Loucy (cell line): ENCODE results near the gene SPOCK3.

Experiments
- H2AFZ ChIP-seq: fragments of 200-600 bp; sonication (generic); 2 replicates; pipeline ENCODE4 v1.6.0; 2016; ENCODE audit warnings: antibody characterized with exemption, mild to moderate bottlenecking, low read length, moderate library complexity
- H3F3A ChIP-seq: fragments of 200-600 bp; 2 replicates; pipeline ENCODE4 v1.6.0; 2016; ENCODE audit warnings: antibody characterized with exemption, low read depth, mild to moderate bottlenecking
- H3K27me3 ChIP-seq: fragments of 200-600 bp; sonication (generic); 2 replicates; pipeline ENCODE4 v1.6.1; 2014; ENCODE audit warnings: low read length, mild to moderate bottlenecking; ENCODE audit not compliant: insufficient read depth, poor library complexity, severe bottlenecking
- H3K36me3 ChIP-seq: fragments of 200-600 bp; sonication (generic); 2 replicates; pipeline ENCODE4 v1.6.1; 2016; ENCODE audit warnings: low read length; ENCODE audit not compliant: insufficient read depth
- H3K4me1 ChIP-seq: fragments of 200-600 bp; sonication (generic); 2 replicates; pipeline ENCODE4 v1.5.1; 2014; ENCODE audit warnings: low read length, mild to moderate bottlenecking; ENCODE audit not compliant: insufficient read depth, poor library complexity, severe bottlenecking
- H3K4me2 ChIP-seq: fragments of 200-600 bp; sonication (generic); 2 replicates; pipeline ENCODE4 v1.6.0; 2014; ENCODE audit warnings: antibody characterized with exemption, low read length, low read depth, mild to moderate bottlenecking; ENCODE audit not compliant: poor library complexity, severe bottlenecking
- H3K4me3 ChIP-seq: fragments of 200-600 bp; sonication (generic); 2 replicates; pipeline ENCODE4 v1.5.1; 2014; ENCODE audit warnings: low read length, mild to moderate bottlenecking, mixed read lengths; ENCODE audit not compliant: poor library complexity, severe bottlenecking
- H3K79me2 ChIP-seq: fragments of 200-600 bp; sonication (generic); 2 replicates; pipeline ENCODE4 v1.6.1; 2014; ENCODE audit warnings: low read length; ENCODE audit not compliant: insufficient read depth
- H3K9ac ChIP-seq: fragments of 200-600 bp; sonication (generic); 2 replicates; pipeline ENCODE4 v1.6.0; 2014; ENCODE audit warnings: mild to moderate bottlenecking, low read depth, low read length, moderate library complexity; ENCODE audit not compliant: poor library complexity, severe bottlenecking
- H3K9me2 ChIP-seq: fragments of 200-600 bp; sonication (generic); replicated peaks from 2 replicates; pipeline ENCODE4 v1.6.1; 2016; ENCODE audit warnings: low read depth, low read length, mixed read lengths
- H3K9me3 ChIP-seq: fragments of 200-600 bp; sonication (generic); 2 replicates; pipeline ENCODE4 v1.6.1; 2014; ENCODE audit warnings: mild to moderate bottlenecking, antibody characterized with exemption, low read length, low read depth; ENCODE audit not compliant: insufficient read depth
- H4K20me1 ChIP-seq: fragments of 200-600 bp; sonication (generic); 2 replicates; pipeline ENCODE4 v1.6.0; 2014; ENCODE audit warnings: antibody characterized with exemption, low read length, mild to moderate bottlenecking; ENCODE audit not compliant: insufficient read depth, poor library complexity, severe bottlenecking
- EZH2phosphoT487 ChIP-seq: fragments of 200-600 bp; IDR thresholded peaks from 2 replicates; pipeline ENCODE4 v1.6.1; 2018; ENCODE audit warnings: antibody characterized with exemption, mild to moderate bottlenecking, moderate library complexity, borderline replicate concordance
- TF ChIP-seq, protein P1 (sequence below): fragments of 200-600 bp; sonication (generic); conservative IDR thresholded peaks from 2 replicates; pipeline ENCODE4 v1.5.1; 2014; ENCODE audit warnings: mild to moderate bottlenecking, antibody characterized with exemption, low read length

Gene SPOCK3

DNA sequence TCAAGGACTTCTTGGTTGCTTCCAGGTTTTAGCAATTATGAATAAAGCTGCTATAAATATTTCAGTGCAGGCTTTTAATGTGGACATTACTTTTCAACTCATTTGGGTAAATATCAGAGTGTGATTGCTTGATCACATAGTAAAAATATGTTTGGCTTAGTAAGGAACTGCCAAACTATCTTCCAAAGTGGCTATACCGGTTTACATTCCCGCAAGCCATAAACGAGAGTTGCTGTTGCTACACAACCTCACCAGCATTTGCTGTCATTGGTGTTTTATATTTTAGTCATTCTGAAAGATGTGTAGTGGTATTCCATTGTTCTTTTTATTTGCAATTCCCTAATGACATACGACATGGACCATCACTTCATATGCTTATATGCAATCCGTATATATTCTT is 30.9 kb upstream of the SPOCK3 start:
- no peaks in the 10 kb centered on the region for H3K27me3 ChIP-seq
- TF ChIP-seq, protein P1, sequence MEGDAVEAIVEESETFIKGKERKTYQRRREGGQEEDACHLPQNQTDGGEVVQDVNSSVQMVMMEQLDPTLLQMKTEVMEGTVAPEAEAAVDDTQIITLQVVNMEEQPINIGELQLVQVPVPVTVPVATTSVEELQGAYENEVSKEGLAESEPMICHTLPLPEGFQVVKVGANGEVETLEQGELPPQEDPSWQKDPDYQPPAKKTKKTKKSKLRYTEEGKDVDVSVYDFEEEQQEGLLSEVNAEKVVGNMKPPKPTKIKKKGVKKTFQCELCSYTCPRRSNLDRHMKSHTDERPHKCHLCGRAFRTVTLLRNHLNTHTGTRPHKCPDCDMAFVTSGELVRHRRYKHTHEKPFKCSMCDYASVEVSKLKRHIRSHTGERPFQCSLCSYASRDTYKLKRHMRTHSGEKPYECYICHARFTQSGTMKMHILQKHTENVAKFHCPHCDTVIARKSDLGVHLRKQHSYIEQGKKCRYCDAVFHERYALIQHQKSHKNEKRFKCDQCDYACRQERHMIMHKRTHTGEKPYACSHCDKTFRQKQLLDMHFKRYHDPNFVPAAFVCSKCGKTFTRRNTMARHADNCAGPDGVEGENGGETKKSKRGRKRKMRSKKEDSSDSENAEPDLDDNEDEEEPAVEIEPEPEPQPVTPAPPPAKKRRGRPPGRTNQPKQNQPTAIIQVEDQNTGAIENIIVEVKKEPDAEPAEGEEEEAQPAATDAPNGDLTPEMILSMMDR, result no peak
- no peak for TF ChIP-seq EZH2phosphoT487
- no peaks in the 10 kb centered on the region for H3F3A ChIP-seq
- no peak overlapping the region for H2AFZ ChIP-seq
- no peak overlapping the region for H3K9ac ChIP-seq
- no peaks in the 10 kb centered on the region for H3K9me3 ChIP-seq
- no peaks in the 10 kb centered on the region for H3K4me1 ChIP-seq
- H4K20me1 ChIP-seq, result no peaks in the 10 kb centered on the region
- no peak overlapping the region for H3K4me3 ChIP-seq
- H3K4me2 ChIP-seq, result no peak overlapping the region
- H3K79me2 ChIP-seq, result no peaks in the 10 kb centered on the region
- H3K36me3 ChIP-seq, result no peaks in the 10 kb centered on the region
- no peaks in the 10 kb centered on the region for H3K9me2 ChIP-seq

DNA sequence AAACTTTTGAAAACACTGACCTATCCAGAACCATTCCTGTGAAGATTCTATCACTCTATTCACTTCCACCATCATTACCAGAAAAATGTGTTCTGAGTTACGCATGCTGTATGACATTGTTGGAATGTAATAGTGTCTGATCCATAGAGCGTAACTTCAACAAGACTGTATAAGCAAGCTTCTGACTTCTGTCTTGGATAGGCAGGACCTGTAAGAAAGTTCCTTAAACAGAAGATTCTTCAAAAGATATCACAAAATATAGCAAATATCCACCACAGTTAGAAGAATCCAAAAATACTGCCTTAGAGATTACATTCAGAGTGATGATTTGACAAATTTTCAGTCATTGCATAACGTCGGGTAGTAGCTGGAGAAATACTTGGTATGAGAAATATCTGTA is 14.0 kb upstream of the SPOCK3 start:
- Histone ChIP-seq H4K20me1 (no peaks in the 10 kb centered on the region), H3K36me3 (no peaks in the 10 kb centered on the region), H3F3A (no peaks in the 10 kb centered on the region), H3K9me3 (peaks cover 2% of the 10 kb centered on the region; the same call in 1 of the 2 replicates), H3K79me2 (no peaks in the 10 kb centered on the region), H3K9me2 (no peaks in the 10 kb centered on the region), H3K4me3 (no peak overlapping the region), H3K4me1 (no peaks in the 10 kb centered on the region), H3K4me2 (no peak overlapping the region), H2AFZ (no peak overlapping the region), H3K27me3 (no peaks in the 10 kb centered on the region), H3K9ac (no peak overlapping the region)
- TF ChIP-seq EZH2phosphoT487, result no peak
- TF ChIP-seq, protein P1, result no peak

DNA sequence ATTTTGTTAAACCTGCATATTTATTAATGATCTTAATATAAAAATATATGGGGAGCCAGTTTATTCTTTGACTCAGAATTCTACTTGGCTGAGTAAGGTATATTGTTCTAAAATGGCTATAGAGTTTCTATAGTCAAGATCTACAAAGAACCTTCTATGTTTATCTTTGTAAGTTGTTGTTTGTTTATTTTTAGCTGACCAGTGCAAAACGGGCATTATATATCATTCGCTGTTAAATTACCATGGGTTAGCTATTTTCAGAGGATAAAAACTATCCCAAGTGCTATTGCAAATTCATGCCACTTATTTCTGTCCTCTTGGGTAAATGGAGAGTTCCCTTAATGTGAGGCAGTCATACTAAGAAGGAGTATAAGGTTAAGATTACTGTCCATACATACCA is 5.3 kb upstream of the SPOCK3 start:
- TF ChIP-seq EZH2phosphoT487, result no peak

DNA sequence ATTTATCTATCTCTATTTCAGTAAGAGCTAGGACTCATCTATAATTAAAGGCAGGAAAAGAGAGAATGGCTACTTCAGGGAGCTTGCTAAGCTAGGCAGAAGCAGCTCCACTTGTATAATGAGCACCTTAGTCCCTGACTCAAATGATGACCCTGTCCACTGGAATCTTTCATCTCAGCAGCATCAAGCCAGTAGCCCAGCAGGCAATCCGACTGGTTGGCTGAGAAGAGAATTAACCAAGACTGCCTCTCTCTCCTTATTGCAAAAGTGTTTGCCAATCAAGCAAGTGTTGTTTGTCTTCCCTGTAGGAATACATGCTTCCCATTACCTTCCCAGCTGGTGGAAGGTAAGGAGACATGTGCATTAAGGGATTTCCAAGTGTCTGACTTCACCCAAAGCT is 3.9 kb upstream of the SPOCK3 start:
- H3F3A ChIP-seq, result no peaks in the 10 kb centered on the region
- H3K9me2 ChIP-seq, result no peaks in the 10 kb centered on the region
- H4K20me1 ChIP-seq, result no peaks in the 10 kb centered on the region
- TF ChIP-seq, protein P1, result no peak
- no peak for TF ChIP-seq EZH2phosphoT487
- H3K4me3 ChIP-seq, result no peak overlapping the region
- H3K27me3 ChIP-seq, result no peaks in the 10 kb centered on the region
- H2AFZ ChIP-seq, result no peak overlapping the region
- no peaks in the 10 kb centered on the region for H3K36me3 ChIP-seq
- H3K9ac ChIP-seq, result no peak overlapping the region
- no peaks in the 10 kb centered on the region for H3K9me3 ChIP-seq
- H3K4me1 ChIP-seq, result no peaks in the 10 kb centered on the region
- no peak overlapping the region for H3K4me2 ChIP-seq
- no peaks in the 10 kb centered on the region for H3K79me2 ChIP-seq

More for the DNA sequence above, 5.3 kb upstream of the SPOCK3 start:
- H3K79me2 ChIP-seq, result no peaks in the 10 kb centered on the region
- no peak overlapping the region for H2AFZ ChIP-seq
- H3K9ac ChIP-seq, result no peak overlapping the region
- no peaks in the 10 kb centered on the region for H3F3A ChIP-seq
- no peaks in the 10 kb centered on the region for H3K36me3 ChIP-seq
- H4K20me1 ChIP-seq, result no peaks in the 10 kb centered on the region
- H3K4me3 ChIP-seq, result no peak overlapping the region
- no peak overlapping the region for H3K4me2 ChIP-seq
- no peaks in the 10 kb centered on the region for H3K9me2 ChIP-seq
- H3K4me1 ChIP-seq, result no peaks in the 10 kb centered on the region
- H3K9me3 ChIP-seq, result peaks cover under 1% of the 10 kb centered on the region; the same call in 1 of the 2 replicates
- H3K27me3 ChIP-seq, result no peaks in the 10 kb centered on the region
